Progenitor cell of endocrine pancreas (in vitro differentiated cells): ENCODE data around the gene DNPEP. TPM values are rescaled to one million over a fixed set of nuclear protein-coding genes. Genes with fewer than 3 reads are reported as not detected.
"Not testable (repeated sequence)": the region's sequence is repeated elsewhere in the genome, so short reads cannot be mapped to it uniquely, and the experiment has no call there.

Experiments used
- DNase-seq: peaks from one replicate; pipeline ENCODE4 v3.0.0; 2021; ENCODE audit warnings: low spot score; ENCODE audit not compliant: unreplicated experiment
- H3K27ac Mint-ChIP-seq: 2 replicates; pipeline ENCODE4 v1.8.0; 2021; ENCODE audit warnings: mild to moderate bottlenecking, moderate library complexity, mixed read lengths
- H3K27me3 Mint-ChIP-seq: 2 replicates; pipeline ENCODE4 v1.8.0; 2021; ENCODE audit warnings: mixed read lengths
- H3K36me3 Mint-ChIP-seq: 2 replicates; pipeline ENCODE4 v1.8.0; 2022; ENCODE audit warnings: mixed read lengths; ENCODE audit not compliant: insufficient read depth
- H3K4me1 Mint-ChIP-seq: 2 replicates; pipeline ENCODE4 v1.8.0; 2021; ENCODE audit warnings: low read depth, mixed read lengths
- H3K4me3 Mint-ChIP-seq: 2 replicates; pipeline ENCODE4 v1.8.0; 2021; ENCODE audit warnings: low read depth, mild to moderate bottlenecking, moderate library complexity, mixed read lengths
- H3K9me3 Mint-ChIP-seq: 2 replicates; pipeline ENCODE4 v1.8.0; 2021; ENCODE audit warnings: low read depth, mixed read lengths
- CTCF ChIP-seq: fragments of 200-600 bp; sonication (generic); IDR thresholded peaks from one replicate; pipeline ENCODE4 v1.5.0; 2021; ENCODE audit warnings: antibody characterized with exemption, mild to moderate bottlenecking; ENCODE audit not compliant: unreplicated experiment
- total RNA-seq: library from RNA; stranded (reverse); gene quantifications from 2 replicates; pipeline ENCODE4 v1.2.1, GENCODE V29; 2021

Gene DNPEP
- total RNA-seq, 1 donor from 2014 or later, result 36.0 TPM

- DNase-seq, result no peak
- Mint-ChIP-seq H3K27ac (no peak overlapping the region), H3K36me3 (no peaks in the 10 kb centered on the region), H3K27me3 (peaks cover 25% of the 10 kb centered on the region), H3K9me3 (no peaks in the 10 kb centered on the region), H3K4me3 (no peak overlapping the region), H3K4me1 (no peaks in the 10 kb centered on the region)
- no peak for TF ChIP-seq CTCF
Measured at GRCh38 chr2:219410390-219410789, 22.7 kb upstream of the DNPEP start.

GRCh38 chr2:219409619-219410018 lies 21.9 kb upstream of the DNPEP start:
- TF ChIP-seq CTCF, result no peak
- Mint-ChIP-seq H3K27me3 (peaks cover 24% of the 10 kb centered on the region), H3K9me3 (no peaks in the 10 kb centered on the region), H3K4me1 (no peaks in the 10 kb centered on the region), H3K4me3 (no peak overlapping the region), H3K36me3 (no peaks in the 10 kb centered on the region), H3K27ac (no peak overlapping the region)
- DNase-seq, result no peak

GRCh38 chr2:219408631-219409030 lies 20.9 kb upstream of the DNPEP start:
- H3K36me3 Mint-ChIP-seq, result no peaks in the 10 kb centered on the region
- no peaks in the 10 kb centered on the region for H3K9me3 Mint-ChIP-seq
- no peak overlapping the region for H3K27ac Mint-ChIP-seq
- DNase-seq, result no peak
- no peak for TF ChIP-seq CTCF
- H3K4me1 Mint-ChIP-seq, result no peaks in the 10 kb centered on the region
- no peak overlapping the region for H3K4me3 Mint-ChIP-seq
- peaks cover 23% of the 10 kb centered on the region for H3K27me3 Mint-ChIP-seq

GRCh38 chr2:219408204-219408603 lies 20.5 kb upstream of the DNPEP start:
- H3K27ac Mint-ChIP-seq, result no peak overlapping the region
- no peak overlapping the region for H3K4me3 Mint-ChIP-seq
- peaks cover 24% of the 10 kb centered on the region for H3K27me3 Mint-ChIP-seq
- no peaks in the 10 kb centered on the region for H3K36me3 Mint-ChIP-seq
- H3K9me3 Mint-ChIP-seq, result no peaks in the 10 kb centered on the region
- no peak for DNase-seq
- TF ChIP-seq CTCF, result no peak
- no peaks in the 10 kb centered on the region for H3K4me1 Mint-ChIP-seq

GRCh38 chr2:219407343-219407742 lies 19.6 kb upstream of the DNPEP start:
- H3K27me3 Mint-ChIP-seq, result peaks cover 24% of the 10 kb centered on the region
- DNase-seq, H3K36me3 Mint-ChIP-seq, H3K4me1 Mint-ChIP-seq, H3K9me3 Mint-ChIP-seq, H3K4me3 Mint-ChIP-seq, H3K27ac Mint-ChIP-seq: not testable (repeated sequence)

- peaks cover 11% of the 10 kb centered on the region for H3K4me1 Mint-ChIP-seq
- H3K27ac Mint-ChIP-seq, result no peak overlapping the region
- H3K9me3 Mint-ChIP-seq, result no peaks in the 10 kb centered on the region
- DNase-seq, result no peak
- no peak for TF ChIP-seq CTCF
- no peak overlapping the region for H3K4me3 Mint-ChIP-seq
- peaks cover 24% of the 10 kb centered on the region for H3K27me3 Mint-ChIP-seq
- no peaks in the 10 kb centered on the region for H3K36me3 Mint-ChIP-seq
Measured at GRCh38 chr2:219406861-219407230, 19.1 kb upstream of the DNPEP start.
